Stimulated activated CD4-positive, alpha-beta T cell treated with anti-CD3 and anti-CD28 coated beads, Interleukin-1b, Interleukin-23, amount 100 ng/mL, for 24 hours (primary cell): Measurements from ENCODE around the gene MACF1.
"Not testable (repeated sequence)": the region's sequence is repeated elsewhere in the genome, so short reads cannot be mapped to it uniquely, and the experiment has no call there.

Experiments
- DNase-seq, 4 experiments: peaks; one replicate each; pipeline ENCODE4 v3.0.0-alpha.2; 2020; ENCODE audit warnings: low read depth in 4 of 4, low spot score in 1 of 4

The MACF1 gene

GRCh38 chr1:39488793-39489566 is 284.5 kb downstream of the MACF1 start:
- DNase-seq: no peak

GRCh38 chr1:39489567-39490239 is 285.2 kb downstream of the MACF1 start:
- no peak for DNase-seq

DNA sequence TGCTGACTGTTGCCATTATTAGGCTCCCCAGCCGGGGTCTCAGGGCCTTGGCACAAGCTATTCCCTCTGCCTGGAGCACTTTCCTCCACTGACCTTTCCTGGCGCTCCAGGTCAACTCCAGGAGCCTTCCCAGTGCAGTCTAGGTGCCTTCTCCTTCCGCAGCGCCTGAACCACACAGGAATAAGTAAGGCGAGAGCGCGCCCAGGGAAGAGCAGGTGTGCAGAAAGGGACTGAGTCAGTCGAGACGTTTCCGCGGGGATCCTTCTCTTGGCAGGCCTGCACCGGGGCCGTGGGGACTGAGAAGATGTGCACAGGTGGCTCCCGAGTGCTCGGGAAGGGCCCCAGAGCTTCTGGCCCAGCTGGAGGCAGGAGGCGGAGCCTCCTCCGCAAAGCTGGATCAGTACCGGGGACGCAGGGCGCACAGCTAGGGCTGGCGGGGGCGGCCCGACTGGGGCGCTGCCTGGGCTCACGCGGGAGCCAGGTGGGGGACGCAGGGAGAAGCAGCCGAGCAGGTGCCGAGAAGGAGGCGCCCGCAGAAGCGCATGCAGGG is 286.2 kb downstream of the MACF1 start:
- DNase-seq: no peak

DNA sequence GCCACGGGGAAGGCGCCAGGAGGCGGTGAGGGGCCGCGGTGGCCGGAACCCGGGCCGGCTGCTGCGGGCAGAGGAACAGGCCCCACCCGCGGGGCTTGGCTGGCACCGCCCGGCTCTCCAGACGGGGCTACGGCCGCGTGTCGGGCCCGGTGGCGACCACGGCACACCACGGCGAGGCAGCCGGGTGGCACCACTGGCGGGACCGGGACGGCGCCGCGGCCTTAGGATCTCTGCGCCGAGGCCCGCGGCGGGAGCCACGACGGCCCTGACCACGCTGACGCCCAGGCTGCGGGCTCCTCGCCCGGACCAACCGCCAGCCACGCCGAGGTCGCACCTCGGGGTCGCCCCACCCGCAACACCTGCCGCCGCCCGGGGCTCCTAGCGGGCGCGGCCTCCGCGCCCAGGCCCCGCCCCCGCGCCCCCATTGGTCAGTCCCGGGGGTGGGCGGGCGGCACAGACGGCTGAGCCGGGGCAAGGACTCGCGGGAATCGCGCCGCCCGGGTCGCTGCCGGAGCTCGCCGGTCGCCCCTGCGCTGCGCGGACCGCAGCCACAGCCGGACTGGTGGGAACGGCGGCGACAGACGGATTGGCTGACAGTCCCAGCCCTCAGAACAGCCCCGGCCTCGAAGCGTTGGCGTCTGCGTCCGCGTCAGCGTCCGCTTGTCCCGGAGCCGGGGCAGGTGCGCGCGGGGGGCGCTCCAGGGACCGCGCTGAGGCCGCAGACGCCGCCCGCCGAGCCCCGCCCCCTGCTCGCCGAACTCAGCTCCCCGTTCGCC is 286.8 kb downstream of the MACF1 start, which contains the start of gene BMP8A:
TSS of gene BMP8A (plus strand) at position 491 of the 776 bp plus-strand sequence. CDS start 356 bp downstream, outside the sequence.
- DNase-seq: peak; percentile 33 to 61 (median 42)

- DNase-seq: not testable (repeated sequence)
Measured at GRCh38 chr1:39492118-39493042, 287.9 kb downstream of the MACF1 start.

DNA sequence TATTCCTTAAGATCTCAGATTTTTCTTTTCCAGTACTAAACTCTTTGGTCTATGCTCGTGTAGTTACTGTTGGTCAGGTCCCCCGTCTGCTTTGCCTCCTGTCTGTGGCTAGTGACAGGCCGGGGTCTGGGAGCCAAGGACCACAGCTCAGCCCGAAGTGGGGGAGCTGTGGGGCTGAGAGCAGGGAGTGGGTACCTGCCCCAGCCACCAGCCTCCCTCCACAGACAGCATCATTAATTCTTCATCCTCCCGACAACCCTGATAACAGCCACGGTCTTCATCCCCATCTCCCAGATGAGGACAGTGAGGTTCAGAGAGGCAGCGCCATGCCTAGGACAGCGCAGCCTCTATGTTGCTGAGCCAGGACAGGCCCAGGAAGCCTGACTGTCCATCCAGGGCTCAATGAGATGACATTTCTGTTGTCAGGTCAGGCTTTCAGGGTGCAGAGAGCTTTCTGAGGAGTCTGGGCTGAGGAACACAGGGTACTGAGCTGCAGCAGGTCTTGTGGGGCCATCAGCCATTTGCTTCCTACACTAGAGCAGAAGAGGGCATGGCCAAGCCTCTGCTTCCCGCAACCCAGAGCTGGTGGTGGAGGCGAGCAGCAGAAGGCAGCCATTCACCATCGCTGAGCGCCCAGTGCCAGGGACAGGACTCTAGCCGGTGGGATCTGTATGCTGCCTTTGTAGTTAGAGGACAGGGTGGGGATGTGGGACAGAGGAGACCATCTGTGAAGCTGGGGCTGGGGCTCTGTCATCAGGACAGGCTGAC is 288.7 kb downstream of the MACF1 start:
- DNase-seq: not testable (repeated sequence)

DNA sequence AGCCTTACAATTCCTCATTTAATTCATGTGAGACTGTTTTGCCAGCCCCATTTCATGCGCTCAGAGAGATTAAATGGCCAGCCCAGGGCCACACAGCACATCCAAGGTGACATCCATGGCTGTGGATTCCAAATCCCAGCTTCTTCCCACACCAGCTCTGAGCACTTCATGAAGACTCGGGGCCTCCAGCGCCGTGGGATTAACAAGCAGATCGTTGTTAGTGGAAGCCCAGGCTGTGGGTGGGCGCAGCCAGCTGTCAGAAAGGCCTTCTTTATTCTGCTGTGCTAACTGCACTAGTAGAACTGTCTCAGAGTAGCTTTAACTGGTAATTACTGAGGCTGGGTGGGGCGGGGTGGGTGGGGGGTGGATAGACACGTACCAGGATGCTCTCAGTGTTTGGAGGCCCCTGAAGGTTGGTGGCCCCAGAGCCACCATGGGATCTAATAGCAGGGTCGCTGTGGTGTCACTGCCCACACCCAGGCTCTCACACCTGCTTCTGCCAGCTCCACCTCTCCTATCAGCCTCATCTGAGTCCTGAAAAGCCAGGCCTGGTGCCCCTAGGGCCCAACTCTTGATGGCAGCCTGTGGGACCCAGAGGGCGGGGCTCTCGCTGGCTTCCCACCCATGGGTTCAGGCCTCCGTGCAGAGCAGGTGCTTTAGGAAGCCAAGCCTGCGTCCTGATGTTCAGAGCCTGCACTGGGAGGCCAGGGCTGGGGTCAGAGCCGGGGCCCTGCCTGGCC is 290.3 kb downstream of the MACF1 start:
- no peak for DNase-seq

GRCh38 chr1:39496520-39496919 is 292.0 kb downstream of the MACF1 start:
- not testable (repeated sequence) for DNase-seq

DNA sequence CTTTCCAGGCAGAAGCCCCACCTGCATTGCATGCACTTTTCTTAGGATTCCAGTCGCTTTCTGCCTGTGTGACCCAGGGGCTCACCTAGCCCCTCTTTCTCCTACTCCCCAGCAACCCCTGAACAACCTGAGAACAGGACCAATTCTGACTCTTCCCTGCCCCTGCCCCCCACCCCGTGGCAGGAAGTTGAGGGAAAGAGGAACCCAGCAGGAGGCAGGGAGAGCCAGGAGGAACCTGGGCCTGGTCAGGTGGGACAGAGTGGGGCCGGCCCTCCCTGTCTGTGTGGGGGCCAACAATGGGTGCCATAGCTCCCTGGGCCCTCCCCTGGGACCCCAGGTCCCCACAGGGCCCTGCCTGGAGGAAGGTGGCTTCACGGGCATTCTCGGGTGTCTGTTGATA is 293.1 kb downstream of the MACF1 start:
- DNase-seq: no peak

- not testable (repeated sequence) for DNase-seq
Measured at GRCh38 chr1:39498096-39498710, 293.7 kb downstream of the MACF1 start.

DNA sequence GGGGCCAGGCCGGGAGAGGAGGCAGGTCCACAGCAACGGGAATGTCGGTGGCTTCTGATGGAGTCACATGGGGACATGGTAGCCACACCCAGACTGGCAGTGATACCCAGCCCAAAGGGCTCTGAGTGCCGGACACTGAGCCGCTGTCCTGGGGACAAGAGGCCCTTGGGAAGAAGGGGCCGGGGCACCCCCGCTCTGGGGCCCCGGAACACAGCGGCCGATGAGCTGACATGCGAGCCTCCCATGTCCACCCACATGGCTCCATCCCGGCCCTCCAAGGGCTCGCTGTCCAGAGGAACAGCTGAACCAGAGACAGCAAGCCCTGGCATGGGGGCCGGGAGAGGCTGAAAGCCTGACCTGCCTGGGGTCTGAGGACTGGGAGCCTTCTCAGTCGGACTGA is 294.3 kb downstream of the MACF1 start:
- not testable (repeated sequence) for DNase-seq

DNA sequence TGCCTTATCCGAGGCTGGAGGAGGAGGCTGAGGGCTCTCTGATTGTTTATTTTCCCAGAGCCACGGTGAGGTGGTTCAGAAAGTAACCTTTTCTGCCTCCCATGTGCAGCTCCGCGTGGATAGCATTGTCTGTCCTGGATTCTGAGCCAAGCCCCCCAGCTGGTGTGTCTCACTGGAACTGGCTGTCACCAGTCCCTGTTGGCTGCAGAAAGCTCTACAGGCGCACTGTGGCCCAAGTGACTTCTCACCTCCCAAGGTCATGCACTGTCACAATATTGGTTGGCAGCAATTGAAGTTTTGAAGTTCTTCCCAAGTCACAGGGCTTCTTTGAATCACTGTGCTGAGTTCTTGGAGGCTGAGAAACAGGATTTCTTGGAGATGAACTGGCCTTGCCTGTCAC is 295.2 kb downstream of the MACF1 start:
- no peak for DNase-seq

- no peak for DNase-seq
Measured at GRCh38 chr1:39500862-39501389, 296.4 kb downstream of the MACF1 start.

DNA sequence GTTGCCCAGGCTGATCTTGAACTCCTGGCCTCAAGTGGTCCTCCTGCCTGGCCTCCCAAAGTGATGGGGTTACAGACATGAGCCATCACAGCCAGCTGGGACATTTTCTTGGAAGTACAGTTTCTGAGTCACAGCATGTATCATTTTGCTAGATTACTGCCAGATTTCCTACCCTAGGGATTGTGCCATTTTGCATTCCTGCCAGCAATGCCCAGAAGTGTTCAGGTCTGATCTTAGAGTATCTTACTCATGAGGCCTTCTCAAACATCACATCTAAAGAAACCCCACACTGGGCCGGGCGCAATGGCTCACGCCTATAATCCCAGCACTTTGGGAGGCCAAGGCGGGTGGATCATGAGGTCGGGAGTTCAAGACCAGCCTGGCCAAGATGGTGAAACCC is 297.2 kb downstream of the MACF1 start:
- DNase-seq: no peak

DNA sequence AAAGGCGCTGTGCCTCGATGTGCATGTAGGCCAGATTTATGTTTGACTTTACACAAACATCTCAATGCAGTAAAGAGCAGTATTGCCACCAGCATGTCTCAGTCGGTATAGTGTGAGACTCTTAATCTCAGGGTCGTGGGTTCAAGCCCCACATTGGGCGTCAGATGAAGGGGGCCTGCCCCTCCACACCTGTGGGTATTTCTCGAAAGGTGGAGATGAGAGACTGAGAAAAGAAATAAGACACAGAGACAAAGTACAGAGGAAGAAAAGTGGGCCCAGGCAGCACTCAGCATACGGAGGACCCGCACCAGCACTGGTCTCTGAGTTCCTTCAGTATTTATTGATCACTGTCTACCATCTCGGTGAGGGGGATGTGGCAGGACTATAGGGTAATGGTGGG is 299.9 kb downstream of the MACF1 start:
- DNase-seq: not testable (repeated sequence)

- no peak for DNase-seq
Measured at GRCh38 chr1:39505289-39505688, 300.8 kb downstream of the MACF1 start.

DNA sequence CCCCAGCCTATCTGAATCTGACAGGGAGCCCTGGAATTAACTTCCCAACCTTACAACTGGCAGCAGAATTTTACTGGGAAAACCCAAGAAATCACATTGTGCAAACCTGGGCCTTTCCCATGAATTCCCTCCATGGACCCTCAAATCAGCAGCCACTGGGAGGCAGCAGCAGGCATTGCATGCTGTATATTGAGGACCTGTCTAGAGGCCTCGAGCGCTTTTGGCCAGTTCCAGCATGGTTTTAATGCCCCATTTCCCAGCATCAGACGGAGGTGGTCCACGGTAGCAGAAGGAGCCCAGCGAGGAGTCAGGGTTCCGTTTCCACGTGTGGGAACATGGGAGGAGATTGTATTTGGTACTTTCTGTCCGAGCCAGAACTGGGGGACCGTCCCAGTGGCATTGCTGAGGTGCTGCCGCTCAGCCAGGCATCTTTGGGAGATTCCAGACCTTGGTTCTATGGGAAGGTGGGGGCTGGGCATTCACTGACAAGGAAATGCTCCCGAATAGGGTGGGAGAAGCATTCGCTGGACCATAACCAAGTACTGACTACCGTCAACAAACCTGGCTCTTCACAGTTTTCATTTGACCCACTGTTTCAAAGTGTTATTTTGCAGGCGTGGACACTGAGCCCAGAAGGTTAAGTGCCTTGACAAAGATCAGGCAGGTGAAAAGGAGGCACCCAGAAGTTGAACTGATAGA is 302.9 kb downstream of the MACF1 start:
- DNase-seq: no peak

DNA sequence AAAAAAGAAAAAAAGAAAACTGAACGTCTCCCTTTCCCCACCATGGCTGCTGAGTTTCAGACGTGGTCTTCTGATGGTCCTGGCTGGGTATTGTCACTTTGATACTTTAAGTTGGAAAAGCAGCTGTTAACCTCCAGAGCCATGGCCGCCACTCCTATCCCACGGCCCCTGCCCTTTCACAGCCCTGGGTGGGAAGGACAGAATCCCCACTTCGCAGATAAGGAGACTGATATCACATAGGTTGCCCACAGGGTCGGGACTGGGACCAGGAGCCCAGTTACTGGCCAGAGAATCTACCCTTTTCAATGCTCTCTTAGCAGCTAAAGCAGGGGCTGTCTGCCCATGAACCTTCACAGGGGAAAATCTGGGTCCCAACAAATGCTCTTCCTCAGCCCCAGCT is 303.8 kb downstream of the MACF1 start:
- no peak for DNase-seq
